Brain microvascular endothelial cell (primary cell): ENCODE measurements around the gene VPS39.

Experiments used
- DNase-seq: peaks from one replicate; pipeline ENCODE4 v3.0.0-alpha.2; 2020
- H3K27ac ChIP-seq: fragments of 250-450 bp; sonication (Bioruptor Pico); 2 replicates; pipeline ENCODE4 v1.5.1; 2020; ENCODE audit warnings: mild to moderate bottlenecking, moderate library complexity
- H3K27me3 ChIP-seq: fragments of 250-450 bp; sonication (Bioruptor Pico); replicated peaks from 2 replicates; pipeline ENCODE4 v1.5.1; 2020; ENCODE audit warnings: mild to moderate bottlenecking
- H3K36me3 ChIP-seq: fragments of 250-450 bp; sonication (Bioruptor Pico); replicated peaks from 2 replicates; pipeline ENCODE4 v1.5.1; 2020; ENCODE audit warnings: mild to moderate bottlenecking
- H3K4me3 ChIP-seq: 2 replicates; pipeline ENCODE4 v1.5.1; 2011; ENCODE audit warnings: low read depth, mild to moderate bottlenecking, control low read depth, low read length, moderate library complexity
- in situ Hi-C: cut with HindIII; loops from 2 replicates; pipeline ENCODE4 v1.10.0; 2017; ENCODE audit warnings: low sequenced_read_pairs, low pct_ligation_motif_present
- TF ChIP-seq, protein P1 (sequence below): IDR thresholded peaks from 2 replicates; pipeline ENCODE4 v1.5.1; 2011; ENCODE audit warnings: low read depth, mild to moderate bottlenecking, moderate library complexity, low read length, control low read depth, inconsistent platforms; ENCODE audit errors: missing control alignments

Gene VPS39

DNA sequence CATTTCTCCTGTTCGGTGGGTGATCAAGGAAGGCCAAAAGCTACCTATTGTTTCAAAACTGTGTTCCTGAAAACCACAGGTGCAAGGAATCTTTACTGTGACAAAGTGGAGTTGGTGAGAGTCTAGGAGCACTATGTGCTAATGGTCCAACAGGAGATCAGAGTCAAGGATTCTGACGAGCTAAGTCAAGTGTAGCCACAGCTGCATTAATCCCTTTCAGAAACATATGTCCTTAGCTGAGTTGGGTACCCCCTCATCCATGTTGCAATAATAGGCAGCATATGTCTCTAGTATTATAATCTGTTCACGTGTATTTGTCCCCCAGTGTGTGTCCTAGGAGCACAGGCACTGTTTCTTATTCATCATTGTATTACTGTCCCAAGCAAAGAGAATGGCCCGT lies 1.7 kb downstream of the VPS39 start:
- Histone ChIP-seq H3K27ac (no peak overlapping the region), H3K4me3 (no peak overlapping the region), H3K36me3 (peaks cover 7% of the 10 kb centered on the region), H3K27me3 (no peaks in the 10 kb centered on the region)
- in situ Hi-C loops: no loop called here
- DNase-seq: no peak
- TF ChIP-seq, protein P1, sequence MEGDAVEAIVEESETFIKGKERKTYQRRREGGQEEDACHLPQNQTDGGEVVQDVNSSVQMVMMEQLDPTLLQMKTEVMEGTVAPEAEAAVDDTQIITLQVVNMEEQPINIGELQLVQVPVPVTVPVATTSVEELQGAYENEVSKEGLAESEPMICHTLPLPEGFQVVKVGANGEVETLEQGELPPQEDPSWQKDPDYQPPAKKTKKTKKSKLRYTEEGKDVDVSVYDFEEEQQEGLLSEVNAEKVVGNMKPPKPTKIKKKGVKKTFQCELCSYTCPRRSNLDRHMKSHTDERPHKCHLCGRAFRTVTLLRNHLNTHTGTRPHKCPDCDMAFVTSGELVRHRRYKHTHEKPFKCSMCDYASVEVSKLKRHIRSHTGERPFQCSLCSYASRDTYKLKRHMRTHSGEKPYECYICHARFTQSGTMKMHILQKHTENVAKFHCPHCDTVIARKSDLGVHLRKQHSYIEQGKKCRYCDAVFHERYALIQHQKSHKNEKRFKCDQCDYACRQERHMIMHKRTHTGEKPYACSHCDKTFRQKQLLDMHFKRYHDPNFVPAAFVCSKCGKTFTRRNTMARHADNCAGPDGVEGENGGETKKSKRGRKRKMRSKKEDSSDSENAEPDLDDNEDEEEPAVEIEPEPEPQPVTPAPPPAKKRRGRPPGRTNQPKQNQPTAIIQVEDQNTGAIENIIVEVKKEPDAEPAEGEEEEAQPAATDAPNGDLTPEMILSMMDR: no peak

DNA sequence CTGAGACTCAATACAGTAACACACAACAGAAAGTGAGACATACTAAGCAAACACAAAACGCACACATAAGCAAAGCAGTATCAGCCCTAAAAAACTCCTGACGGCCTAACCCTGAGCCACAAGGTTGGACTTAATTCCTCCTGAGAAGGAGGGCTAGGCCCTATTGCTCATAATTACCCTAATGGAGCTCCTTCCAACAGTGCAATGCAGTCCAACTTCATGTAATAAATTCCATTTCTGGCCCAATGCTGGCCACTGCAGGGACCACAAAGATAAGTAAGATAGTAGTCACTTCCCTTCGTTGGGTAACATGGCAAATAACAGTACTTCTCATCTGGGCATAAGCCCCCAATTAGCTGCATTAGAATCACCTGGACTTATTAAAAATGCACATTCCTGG lies 4.2 kb downstream of the VPS39 start:
- no peaks in the 10 kb centered on the region for H3K27me3 ChIP-seq
- H3K36me3 ChIP-seq: no peaks in the 10 kb centered on the region
- in situ Hi-C loops: no loop called here
- DNase-seq: no peak
- TF ChIP-seq, protein P1: no peak
- no peak overlapping the region for H3K4me3 ChIP-seq
- no peak overlapping the region for H3K27ac ChIP-seq

DNA sequence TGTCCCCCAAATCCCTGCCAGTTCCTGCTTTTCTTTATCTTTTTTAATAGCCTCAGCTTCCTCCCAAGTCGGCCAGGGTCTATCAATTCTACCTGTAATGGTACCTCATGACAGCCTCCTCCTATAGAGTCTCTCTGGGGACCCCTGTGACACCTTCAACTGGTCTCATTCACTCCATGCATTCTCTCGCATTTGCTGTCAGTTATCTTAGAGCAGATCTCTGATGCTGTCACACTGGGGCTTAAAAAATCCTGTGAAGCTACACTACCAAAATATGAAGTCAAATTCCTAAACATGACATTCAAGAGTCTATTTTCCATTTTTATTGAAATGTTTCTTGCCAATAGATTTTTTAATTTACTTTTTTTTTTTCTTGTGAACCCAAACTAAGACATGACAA lies 5.5 kb downstream of the VPS39 start:
- TF ChIP-seq, protein P1: no peak
- H3K4me3 ChIP-seq: no peak overlapping the region
- H3K27ac ChIP-seq: no peak overlapping the region
- no peak for DNase-seq
- H3K27me3 ChIP-seq: no peaks in the 10 kb centered on the region
- in situ Hi-C loops: no loop called here
- no peaks in the 10 kb centered on the region for H3K36me3 ChIP-seq

DNA sequence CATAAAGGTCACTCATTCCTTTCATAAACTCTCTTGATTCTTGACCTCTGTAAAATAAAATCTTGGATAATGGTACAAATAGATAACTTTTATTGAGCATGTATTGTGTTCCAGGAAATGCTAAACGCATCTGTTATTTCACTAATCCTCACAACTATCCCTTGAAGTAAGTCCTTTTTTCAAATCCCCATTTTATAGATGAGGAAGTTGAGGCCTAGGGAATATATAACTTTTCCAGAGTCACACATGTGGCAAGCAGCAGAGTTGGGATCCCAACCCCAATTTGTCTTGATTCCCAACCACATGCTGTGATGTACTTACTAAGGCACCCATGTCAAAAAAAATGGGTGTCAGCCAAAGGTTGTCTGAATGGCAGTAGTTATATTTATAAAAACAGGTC lies 6.3 kb downstream of the VPS39 start:
- in situ Hi-C loops: no loop called here
- TF ChIP-seq, protein P1: no peak
- no peak overlapping the region for H3K27ac ChIP-seq
- H3K4me3 ChIP-seq: no peak overlapping the region
- no peaks in the 10 kb centered on the region for H3K36me3 ChIP-seq
- no peaks in the 10 kb centered on the region for H3K27me3 ChIP-seq
- no peak for DNase-seq

GRCh38 chr15:42199126-42199525 lies 9.0 kb downstream of the VPS39 start:
- TF ChIP-seq, protein P1: no peak
- DNase-seq: no peak
- no peak overlapping the region for H3K4me3 ChIP-seq
- in situ Hi-C loops: no loop called here
- H3K36me3 ChIP-seq: peaks cover 4% of the 10 kb centered on the region
- no peaks in the 10 kb centered on the region for H3K27me3 ChIP-seq
- no peak overlapping the region for H3K27ac ChIP-seq

DNA sequence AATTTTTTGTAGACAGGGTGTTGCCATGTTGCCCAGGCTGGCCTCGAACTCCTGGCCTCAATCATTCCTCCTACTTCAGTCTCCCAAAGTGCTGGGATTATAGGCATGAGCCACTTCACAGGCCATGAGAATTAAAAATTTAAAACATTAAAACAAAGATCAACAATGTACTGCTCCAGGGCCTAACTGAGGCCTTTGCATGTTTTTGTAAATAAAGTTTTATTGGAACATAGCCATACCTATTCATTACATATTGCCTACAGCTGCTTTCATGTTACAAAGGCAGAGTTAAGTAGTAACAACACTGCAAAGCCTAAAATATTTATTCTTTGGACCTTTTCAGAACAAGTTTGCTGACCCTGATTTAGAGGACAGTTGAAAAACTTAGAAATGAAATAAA lies 9.6 kb downstream of the VPS39 start:
- no peak for DNase-seq
- in situ Hi-C loops: no loop called here
- Histone ChIP-seq H3K27ac (no peak overlapping the region), H3K27me3 (no peaks in the 10 kb centered on the region), H3K4me3 (no peak overlapping the region), H3K36me3 (peaks cover 4% of the 10 kb centered on the region)
- TF ChIP-seq, protein P1: no peak
